Measurements from ENCODE around the gene SLC43A3.
A peak's percentile ranks its signal among the peaks of the same experiment; 100 is the strongest.
"Not testable (repeated sequence)": the region's sequence is repeated elsewhere in the genome, so short reads cannot be mapped to it uniquely, and the experiment has no call there.

SLC43A3 gene

GRCh38 chr11:57459164-57460021 lies 32.5 kb upstream of the SLC43A3 start:
- no peak for DNase-seq

DNA sequence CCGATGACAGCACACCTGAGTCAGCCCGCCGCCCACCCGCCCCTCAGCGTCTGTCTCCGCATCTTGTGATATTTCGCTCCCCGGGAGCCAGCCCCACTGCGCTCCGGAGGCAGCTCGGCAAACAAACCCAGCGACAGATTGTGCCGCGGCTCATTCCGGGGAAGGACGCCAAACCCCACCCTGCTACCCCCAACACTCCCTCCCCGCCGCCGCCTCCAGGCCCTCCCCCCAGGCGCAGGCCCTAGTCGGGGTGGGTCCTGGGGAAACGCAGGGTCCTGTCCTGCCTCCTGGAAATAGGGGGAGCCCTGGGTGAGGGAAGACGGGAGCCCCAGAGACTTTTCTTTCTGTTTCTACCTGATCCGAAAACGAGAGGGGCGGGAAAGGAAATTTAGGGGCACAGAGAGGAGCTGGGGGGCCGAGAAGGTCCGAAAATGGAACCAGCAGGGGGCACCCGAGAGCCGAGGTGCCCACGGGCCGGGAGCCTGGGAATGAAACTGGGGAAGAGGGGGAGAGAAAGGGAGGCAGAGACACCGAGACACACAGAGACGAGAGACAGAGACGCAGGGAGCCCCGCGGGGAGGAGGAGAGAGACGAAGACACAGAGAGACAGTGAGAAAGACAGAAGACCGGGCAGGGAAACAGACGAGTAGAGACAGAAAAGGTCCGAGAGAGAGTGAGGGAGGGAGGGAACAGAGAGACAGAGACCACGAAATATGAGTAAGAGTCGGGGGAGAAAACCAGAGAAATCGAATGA lies 31.7 kb upstream of the SLC43A3 start:
- DNase-seq, result peak; percentile 77

DNA sequence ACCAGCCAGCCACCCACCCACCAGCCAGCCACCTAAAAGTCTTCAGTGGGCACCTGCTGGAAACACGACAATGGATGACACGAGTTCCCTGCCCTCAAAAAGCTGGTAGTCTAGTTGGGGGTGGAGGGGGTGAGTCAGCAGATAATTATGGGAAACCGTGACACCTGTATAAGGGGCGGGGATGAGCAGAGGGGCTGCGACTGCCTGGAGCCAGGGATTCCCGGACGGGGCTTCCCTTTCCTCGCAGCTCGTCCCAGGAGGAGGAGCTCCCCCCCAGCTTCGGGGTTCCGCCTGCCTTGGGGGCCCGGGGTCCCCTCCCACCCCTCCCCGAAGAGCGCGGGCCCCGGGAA lies 31.1 kb upstream of the SLC43A3 start:
- peak; percentile 42 for DNase-seq

- no peak for DNase-seq
Observed at GRCh38 chr11:57457643-57458023, 30.7 kb upstream of the SLC43A3 start.

- DNase-seq, result peak; percentile 15
Observed at GRCh38 chr11:57456960-57457642, 30.2 kb upstream of the SLC43A3 start.

DNA sequence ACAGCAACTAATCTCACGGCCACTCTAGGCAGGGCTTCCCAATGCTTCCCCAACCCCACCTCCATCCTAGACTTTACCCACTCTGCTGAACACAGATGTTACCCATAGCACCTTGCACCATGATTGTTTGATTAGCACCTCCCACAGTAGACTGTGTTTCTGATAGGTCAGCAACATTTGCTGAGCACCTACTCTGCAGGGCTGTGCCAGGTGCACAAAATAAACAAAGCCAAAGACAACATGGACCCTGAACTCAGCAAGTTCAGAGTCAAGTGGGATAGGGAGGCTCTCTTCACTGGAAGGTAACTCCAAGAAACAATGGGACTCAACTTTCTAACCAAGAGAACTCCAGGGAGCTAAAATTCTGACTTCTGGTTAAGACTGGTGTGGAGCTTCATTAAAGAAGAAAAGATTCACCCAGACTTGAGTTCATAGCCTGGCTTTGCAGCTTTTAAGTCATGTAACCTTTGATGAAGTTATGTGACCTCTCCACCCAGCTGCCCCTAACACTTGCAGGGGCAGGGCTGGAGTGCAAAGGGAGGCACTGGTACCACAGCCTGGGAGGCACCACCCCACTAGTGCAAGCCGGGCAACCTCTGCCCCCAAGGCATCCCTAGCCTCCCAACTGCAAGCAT lies 26.7 kb upstream of the SLC43A3 start:
- no peak for DNase-seq

DNA sequence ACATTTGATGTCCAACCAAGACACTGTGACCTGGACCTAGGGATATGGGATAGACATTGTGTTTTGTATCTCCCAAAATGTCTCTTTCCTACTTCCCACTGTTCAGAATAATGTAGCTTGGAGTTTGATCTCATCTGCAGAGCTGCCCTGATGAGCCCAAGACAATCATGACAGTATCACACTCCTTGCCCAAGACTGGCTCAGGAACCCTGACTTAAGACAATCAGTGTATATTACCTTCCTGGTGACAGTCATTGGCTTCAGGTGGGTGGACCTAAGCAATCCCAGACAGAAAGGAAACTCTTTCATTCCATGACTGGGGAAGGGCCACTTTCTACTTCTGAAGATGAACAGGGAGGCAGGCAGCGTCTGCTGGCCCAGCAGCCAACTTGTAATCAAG lies 19.1 kb upstream of the SLC43A3 start:
- DNase-seq, result no peak

DNA sequence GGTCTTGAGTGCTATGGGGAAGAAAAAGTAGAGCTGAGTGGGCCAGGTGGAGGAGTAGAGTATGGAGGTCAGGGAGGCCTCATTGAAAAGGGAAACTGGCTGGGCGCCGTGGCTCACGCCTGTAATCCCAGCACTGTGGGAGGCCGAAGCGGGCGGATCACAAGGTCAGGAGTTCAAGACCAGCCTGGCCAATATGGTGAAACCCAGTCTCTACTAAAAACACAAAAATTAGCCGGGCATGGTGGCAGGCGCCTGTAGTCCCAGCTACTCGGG lies 18.1 kb upstream of the SLC43A3 start:
- not testable (repeated sequence) for DNase-seq

- DNase-seq, result no peak
Observed at GRCh38 chr11:57444362-57445121, 17.6 kb upstream of the SLC43A3 start.

DNA sequence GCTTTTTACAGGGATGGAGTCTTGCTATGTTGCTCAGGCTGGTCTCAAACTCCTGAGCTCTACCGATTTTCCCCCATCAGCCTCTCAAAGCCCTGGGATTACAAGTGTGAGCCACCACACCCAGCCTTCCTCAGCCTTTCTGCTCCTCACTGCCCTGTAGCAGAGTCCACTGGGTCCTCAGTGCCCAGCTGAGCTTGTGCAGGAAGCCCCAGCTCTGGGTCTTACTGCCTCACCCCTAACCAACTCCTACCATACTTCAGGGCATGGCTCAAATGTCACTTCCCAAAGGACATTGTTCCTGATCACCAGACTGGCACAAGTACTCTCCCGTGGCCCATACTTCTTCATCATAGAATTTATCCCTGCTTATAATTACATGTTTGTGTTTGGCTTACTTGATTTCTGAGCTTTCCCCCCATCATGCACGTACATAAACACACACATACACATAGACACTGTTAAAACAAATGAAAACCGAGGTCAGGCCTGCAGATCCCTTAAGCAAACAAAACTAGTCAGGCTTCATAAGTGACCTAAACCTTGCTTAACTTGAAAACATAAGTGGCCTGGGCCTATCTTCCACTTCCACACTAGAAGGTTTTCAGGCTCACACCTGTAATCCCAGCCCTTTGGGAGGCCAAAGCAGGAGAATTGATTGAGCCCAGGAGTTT lies 14.0 kb upstream of the SLC43A3 start:
- no peak for DNase-seq

- DNase-seq, result no peak
Observed at GRCh38 chr11:57439786-57440185, 12.9 kb upstream of the SLC43A3 start.

GRCh38 chr11:57438345-57439285 lies 11.7 kb upstream of the SLC43A3 start:
- no peak for DNase-seq

- no peak for DNase-seq
Observed at GRCh38 chr11:57436031-57436430, 9.1 kb upstream of the SLC43A3 start.

- DNase-seq, result no peak
Observed at GRCh38 chr11:57434640-57435546, 8.0 kb upstream of the SLC43A3 start.

DNA sequence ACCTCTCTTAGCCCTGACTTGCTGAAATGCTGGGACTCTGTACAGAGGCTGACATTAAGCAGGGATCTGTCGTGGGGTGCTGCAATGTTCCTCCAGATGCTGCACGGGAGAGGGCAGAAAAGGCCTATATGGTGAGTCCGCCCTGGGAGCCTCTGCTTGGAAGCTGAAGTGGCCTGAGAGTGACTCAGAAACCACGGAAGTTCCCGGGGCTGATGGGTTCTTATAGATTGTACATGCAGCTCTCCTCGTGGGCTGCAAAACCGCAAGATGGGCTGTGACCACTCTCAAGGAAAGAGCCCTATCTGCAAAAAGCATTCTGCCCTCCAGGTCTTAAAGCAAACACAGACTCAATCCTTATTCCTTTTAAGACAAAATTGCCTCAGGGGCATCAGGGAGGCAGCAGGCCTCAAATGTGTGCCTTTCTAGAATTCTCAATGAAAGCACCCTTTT lies 5.8 kb upstream of the SLC43A3 start:
- no peak for DNase-seq

- no peak for DNase-seq
Observed at GRCh38 chr11:57432149-57432561, 5.2 kb upstream of the SLC43A3 start.

DNA sequence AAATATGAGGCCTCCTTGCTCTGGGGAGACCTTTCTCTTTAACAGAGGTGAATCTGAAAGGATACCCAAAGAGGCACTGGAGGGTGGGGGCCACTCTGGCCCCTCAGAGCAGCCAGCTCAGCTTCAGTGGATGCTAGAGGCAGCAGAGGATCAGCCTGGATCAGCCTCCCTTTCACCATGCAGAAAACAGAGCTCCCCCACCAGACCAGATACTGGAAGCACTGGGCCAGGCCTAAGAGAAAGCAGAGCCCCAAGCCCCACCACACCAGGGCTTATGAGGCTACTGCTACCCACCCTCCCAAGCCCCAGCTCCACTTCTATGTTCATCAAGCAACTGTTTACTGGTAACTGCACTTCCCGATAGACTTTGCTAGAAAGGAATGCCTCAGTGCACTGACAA lies 4.0 kb upstream of the SLC43A3 start:
- no peak for DNase-seq

GRCh38 chr11:57429946-57430345 lies 3.0 kb upstream of the SLC43A3 start:
- no peak for DNase-seq

DNA sequence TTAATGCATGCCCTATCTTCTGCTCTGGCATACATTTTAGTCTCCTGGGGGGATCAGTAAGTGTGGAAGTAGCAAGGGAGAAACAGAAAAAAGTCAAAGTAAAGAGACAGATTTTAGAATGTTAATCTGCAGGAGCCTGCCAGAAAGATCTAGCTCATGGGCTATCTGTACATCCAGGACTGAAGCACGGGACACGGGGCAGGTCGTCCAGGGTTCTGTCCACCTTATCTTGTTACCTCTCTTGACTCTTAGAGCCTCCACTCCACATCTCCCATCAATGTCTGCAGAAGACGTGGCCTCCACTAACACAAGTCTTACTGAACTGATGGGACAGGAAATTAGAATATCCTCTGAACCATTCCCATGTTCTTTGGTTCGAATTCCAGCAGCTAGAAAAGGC lies 1.7 kb upstream of the SLC43A3 start:
- no peak for DNase-seq

DNA sequence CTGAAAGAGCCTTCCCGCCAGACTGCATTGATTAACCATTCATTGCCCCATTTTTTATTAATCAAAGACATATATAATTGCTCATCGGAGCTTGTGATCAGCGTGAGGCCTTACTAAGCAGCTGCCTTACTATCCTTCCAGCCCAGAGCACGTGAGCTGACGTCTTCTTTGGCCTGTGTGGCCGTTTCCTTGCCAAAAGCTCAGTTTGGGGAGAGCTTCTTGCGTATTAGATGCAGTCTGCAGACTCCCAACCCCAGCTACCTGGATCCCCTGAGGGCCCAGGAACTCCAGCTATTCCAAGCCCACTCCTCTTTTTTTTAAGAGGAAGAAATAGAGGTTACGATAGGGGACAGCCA lies 784 bp upstream of the SLC43A3 start:
- DNase-seq, result no peak

Data from NCI-H1694 (cell line).